Activated T-helper 17 cell treated with anti-CD3 and anti-CD28 coated beads, Interleukin-2, amount 50 U/mL, for 72 hours (primary cell): ENCODE results near the gene MAN1A2. TPM values are rescaled to one million over a fixed set of nuclear protein-coding genes. Genes with fewer than 3 reads are reported as not detected.
"Not testable (repeated sequence)": the region's sequence is repeated elsewhere in the genome, so short reads cannot be mapped to it uniquely, and the experiment has no call there.

ENCODE experiments used
- ATAC-seq: fragments of 150-1000 bp; cut with Tn5 transposase; replicated peaks from 2 replicates; pipeline ENCODE4 v1.10.0; 2021; ENCODE audit warnings: mild to moderate bottlenecking, moderate library complexity
- H3K27ac Mint-ChIP-seq: one replicate; pipeline ENCODE4 v1.8.0; 2022; ENCODE audit warnings: mixed read lengths
- H3K27me3 Mint-ChIP-seq: one replicate; pipeline ENCODE4 v1.8.0; 2022; ENCODE audit warnings: mixed read lengths
- H3K36me3 Mint-ChIP-seq: one replicate; pipeline ENCODE4 v1.8.0; 2022; ENCODE audit warnings: low read depth, mild to moderate bottlenecking, mixed read lengths
- H3K4me1 Mint-ChIP-seq: one replicate; pipeline ENCODE4 v1.8.0; 2022; ENCODE audit warnings: mixed read lengths
- H3K4me3 Mint-ChIP-seq: one replicate; pipeline ENCODE4 v1.8.0; 2022; ENCODE audit warnings: mild to moderate bottlenecking, mixed read lengths
- H3K9me3 Mint-ChIP-seq: one replicate; pipeline ENCODE4 v1.8.0; 2022; ENCODE audit warnings: mixed read lengths
- total RNA-seq, 2 donors: library from RNA; stranded (reverse); gene quantifications; one replicate each; pipeline ENCODE4 v1.2.3, GENCODE V29; 2022

MAN1A2 gene
- total RNA-seq, 2 donors from 2014 or later, result 26.1 to 26.5 TPM

DNA sequence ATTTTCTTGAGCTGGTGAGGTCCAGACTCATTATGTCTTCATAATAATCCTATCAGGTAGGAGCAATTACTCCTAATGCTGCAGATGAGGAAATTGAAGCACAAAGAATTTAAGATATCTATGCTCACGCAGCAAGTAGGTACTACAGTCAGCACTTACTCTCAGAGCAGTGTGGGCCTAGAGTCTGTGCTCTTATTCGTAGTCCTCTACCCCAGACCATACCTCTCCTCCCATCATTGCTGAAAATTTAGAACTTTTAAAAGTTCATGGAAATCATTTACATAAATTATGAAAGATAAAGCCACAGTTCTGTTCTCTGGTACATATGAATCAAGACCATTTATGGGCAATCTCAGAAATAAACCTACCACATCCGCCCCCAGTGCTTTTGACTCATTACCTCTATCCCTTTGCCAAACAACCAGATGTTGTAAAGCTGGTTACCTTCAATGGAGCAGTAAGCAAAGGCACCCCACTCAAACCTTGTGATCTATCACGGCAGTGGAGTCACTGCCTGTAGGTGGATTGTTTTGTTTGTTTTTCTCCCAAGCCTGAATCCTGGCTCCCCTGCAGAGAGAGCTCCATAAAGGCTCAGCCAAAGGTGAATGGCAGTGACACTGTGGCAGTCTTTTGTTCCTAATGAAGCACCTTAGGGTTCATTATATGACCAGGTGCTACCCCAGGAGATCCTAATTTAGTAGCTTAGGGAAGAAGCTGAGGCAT is 20.9 kb upstream of the MAN1A2 start:
- peak; percentile 97 for ATAC-seq
- Mint-ChIP-seq H3K27ac (peak overlapping the region; percentile 48), H3K4me3 (peak overlapping the region; percentile 29), H3K9me3 (no peaks in the 10 kb centered on the region), H3K4me1 (peaks cover 12% of the 10 kb centered on the region), H3K36me3 (no peaks in the 10 kb centered on the region), H3K27me3 (no peaks in the 10 kb centered on the region)

DNA sequence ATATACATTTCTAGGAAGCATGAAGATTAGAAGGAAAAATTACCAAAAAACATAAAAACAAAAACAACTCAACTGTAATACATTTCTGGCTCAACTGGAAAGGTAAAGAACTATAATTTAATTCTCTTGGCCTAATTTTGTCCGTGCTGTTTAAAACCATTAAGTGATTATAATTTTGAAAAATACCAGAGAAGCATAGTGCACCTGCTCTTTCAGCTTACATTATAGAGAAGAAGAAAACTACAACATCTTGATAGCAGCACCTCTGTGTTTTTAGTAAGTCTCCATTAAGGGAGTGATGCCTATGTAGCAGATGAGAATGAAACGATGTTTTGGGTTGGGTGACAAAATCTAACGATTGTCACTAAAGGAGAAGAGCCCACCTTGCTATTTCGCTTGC is 19.3 kb upstream of the MAN1A2 start:
- Mint-ChIP-seq H3K27me3 (no peaks in the 10 kb centered on the region), H3K9me3 (no peaks in the 10 kb centered on the region), H3K36me3 (no peaks in the 10 kb centered on the region), H3K27ac (no peak overlapping the region), H3K4me3 (no peak overlapping the region), H3K4me1 (peaks cover 12% of the 10 kb centered on the region)
- ATAC-seq, result no peak

DNA sequence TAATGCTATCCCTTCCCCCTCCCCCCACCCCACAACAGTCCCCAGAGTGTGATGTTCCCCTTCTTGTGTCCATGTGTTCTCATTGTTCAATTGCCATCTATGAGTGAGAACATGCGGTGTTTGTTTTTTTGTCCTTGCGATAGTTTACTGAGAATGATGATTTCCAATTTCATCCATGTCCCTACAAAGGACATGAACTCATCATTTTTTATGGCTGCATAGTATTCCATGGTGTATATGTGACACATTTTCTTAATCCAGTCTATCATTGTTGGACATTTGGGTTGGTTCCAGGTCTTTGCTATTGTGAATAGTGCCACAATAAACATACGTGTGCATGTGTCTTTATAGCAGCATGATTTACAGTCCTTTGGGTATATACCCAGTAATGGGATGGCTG is 14.6 kb upstream of the MAN1A2 start:
- H3K36me3 Mint-ChIP-seq, ATAC-seq, H3K4me1 Mint-ChIP-seq, H3K27me3 Mint-ChIP-seq, H3K4me3 Mint-ChIP-seq, H3K27ac Mint-ChIP-seq, H3K9me3 Mint-ChIP-seq: not testable (repeated sequence)

DNA sequence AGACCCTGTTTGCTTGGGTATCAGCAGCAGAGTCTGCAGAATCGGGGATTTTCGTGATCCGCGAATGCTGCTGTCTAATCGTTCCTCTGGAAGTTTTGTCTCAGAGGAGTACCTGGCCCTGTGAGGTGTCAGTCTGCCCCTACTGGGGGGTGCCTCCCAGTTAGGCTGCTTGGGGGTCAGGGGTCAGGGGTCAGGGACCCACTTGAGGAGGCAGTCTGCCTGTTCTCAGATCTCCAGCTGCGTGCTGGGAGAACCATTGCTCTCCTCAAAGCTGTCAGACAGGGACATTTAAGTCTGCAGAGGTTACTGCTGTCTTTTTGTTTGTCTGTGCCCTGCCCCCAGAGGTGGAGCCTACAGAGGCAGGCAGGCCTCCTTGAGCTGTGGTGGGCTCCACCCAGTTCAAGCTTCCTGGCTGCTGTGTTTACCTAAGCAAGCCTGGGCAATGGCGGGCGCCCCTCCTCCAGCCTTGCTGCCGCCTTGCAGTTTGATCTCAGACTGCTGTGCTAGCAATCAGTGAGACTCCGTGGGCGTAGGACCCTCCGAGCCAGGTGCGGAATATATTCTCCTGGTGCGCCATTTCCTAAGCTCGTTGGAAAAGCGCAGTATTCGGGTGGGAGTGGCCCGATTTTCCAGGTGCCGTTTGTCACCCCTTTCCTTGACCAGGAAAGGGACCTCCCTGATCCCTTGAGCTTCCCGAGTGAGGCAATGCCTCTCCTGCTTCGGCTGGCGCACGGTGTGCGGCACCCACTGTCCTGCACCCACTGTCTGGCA is 9.2 kb upstream of the MAN1A2 start:
- ATAC-seq, H3K27ac Mint-ChIP-seq, H3K9me3 Mint-ChIP-seq, H3K27me3 Mint-ChIP-seq, H3K36me3 Mint-ChIP-seq: not testable (repeated sequence)
- Mint-ChIP-seq H3K4me1 (peaks cover 22% of the 10 kb centered on the region), H3K4me3 (peak overlapping the region; percentile 38)

DNA sequence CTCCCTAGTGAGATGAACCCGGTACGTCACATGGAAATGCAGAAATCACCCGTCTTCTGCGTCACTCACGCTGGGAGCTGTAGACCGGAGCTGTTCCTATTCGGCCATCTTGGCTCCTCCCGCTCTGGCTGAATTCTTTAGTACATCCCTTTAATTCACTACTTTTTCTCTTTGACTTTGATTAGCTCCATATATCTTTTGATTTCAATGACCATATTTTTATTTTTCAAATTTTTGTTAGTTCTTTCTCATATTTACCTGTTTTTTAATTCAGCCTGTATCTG is 8.7 kb upstream of the MAN1A2 start:
- Mint-ChIP-seq H3K4me1 (peaks cover 25% of the 10 kb centered on the region), H3K4me3 (peak overlapping the region; percentile 38)
- H3K9me3 Mint-ChIP-seq, H3K36me3 Mint-ChIP-seq, ATAC-seq, H3K27ac Mint-ChIP-seq, H3K27me3 Mint-ChIP-seq: not testable (repeated sequence)

DNA sequence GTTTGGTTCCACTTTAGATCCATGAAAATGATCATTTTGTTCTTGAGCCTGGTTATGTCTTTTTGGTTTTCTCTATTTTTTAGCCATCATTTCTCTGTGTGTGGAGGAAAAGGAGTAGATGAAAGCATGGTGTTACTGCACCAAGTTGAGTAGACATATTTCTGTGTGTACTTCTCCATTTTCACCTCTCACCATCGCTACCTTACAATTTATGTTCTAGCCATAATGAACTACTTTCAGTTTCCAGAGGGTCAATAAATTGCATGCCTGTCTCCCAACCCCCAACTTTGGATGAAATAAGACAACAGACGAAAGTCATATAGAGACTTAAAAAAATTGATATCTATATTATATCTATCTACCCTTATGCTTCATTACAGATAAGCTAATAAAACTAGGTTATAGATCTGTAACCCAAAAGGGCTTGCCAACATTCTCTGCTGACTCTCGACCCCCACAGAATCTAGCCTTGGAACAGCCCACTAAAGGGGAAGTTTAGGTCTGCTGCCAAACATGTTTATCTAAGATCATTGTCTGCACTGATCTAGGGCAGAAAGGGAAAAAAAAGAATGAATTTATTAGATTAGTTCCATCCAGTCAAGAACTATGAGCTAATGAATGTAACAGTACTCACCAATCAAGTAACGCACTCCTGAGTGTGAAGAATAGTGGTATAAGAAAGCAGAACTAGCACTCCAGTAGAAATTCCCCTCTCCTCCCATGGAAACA is 7.5 kb upstream of the MAN1A2 start:
- no peak for ATAC-seq
- H3K36me3 Mint-ChIP-seq, result no peaks in the 10 kb centered on the region
- no peak overlapping the region for H3K27ac Mint-ChIP-seq
- H3K4me3 Mint-ChIP-seq, result peak overlapping the region; percentile 38
- H3K4me1 Mint-ChIP-seq, result peaks cover 32% of the 10 kb centered on the region
- no peaks in the 10 kb centered on the region for H3K9me3 Mint-ChIP-seq
- H3K27me3 Mint-ChIP-seq, result no peaks in the 10 kb centered on the region

DNA sequence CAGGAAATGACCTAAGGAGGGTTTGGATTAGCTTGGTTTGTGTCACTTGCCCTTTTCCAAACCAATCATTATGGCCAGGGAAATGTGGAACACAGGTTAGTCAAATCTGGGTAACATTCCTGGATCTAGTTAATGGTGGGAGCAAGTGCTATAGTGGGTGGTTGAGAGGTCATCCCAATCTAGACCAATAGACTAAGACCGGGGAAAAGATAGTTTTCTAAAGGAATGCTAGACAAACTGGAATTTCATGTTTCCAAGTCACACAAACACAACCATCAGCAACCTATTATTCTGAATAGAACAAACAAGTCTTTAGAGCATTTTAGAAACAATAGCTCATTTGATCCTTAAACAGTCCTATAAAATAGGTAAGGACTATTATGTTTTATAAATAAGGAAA is 4.3 kb upstream of the MAN1A2 start:
- peak overlapping the region; percentile 56 for H3K27ac Mint-ChIP-seq
- H3K36me3 Mint-ChIP-seq, result peaks cover 12% of the 10 kb centered on the region
- H3K27me3 Mint-ChIP-seq, result no peaks in the 10 kb centered on the region
- peaks cover 43% of the 10 kb centered on the region for H3K4me1 Mint-ChIP-seq
- ATAC-seq, result no peak
- peak overlapping the region; percentile 68 for H3K4me3 Mint-ChIP-seq
- no peaks in the 10 kb centered on the region for H3K9me3 Mint-ChIP-seq

DNA sequence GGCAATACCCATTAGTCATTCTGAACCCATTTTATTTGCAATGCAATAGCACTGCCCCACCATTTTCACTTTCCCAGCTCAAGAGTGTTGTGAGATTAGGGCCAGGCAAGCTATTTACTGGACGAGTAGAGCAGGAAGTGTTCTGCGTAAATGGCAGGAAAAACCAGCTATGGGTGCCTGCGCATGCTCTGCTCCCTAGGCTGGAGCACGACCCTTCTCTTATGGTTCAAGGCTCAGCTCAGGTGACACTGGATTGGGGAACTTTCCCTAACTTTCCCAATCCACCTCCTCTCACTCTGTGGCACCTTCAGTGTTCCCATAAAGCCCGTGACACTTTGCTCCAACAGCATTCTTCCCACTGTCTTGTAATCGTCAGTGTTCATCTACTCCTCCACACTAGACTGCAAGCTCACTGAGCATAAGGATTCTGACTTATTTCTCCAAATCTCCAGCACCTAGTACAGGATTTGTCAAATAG is 3.6 kb upstream of the MAN1A2 start:
- peak; percentile 25 for ATAC-seq
- Mint-ChIP-seq H3K27ac (peak overlapping the region; percentile 56), H3K27me3 (no peaks in the 10 kb centered on the region), H3K9me3 (no peaks in the 10 kb centered on the region), H3K4me3 (peak overlapping the region; percentile 68), H3K36me3 (peaks cover 12% of the 10 kb centered on the region), H3K4me1 (peaks cover 41% of the 10 kb centered on the region)

DNA sequence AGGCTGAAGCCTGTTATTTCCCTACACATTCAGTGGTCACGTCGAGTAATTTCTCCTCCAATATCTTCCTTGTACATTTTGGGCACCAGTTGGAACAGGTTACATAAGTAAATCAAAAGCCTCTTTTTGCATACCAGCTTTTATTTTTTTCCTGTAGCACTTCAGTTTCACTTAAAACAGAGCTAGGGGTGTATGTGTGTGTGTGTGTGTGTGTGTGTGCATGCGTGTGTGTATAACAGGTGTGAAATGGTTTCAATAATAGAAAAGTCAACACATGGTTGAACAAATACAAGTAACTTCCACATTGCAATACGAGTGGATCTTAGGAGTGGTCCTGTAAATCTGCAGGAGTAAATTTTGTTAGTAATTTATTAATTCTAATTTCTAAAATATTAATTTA is 3.0 kb upstream of the MAN1A2 start:
- H3K4me1 Mint-ChIP-seq, result peaks cover 42% of the 10 kb centered on the region
- H3K4me3 Mint-ChIP-seq, result peak overlapping the region; percentile 68
- H3K27ac Mint-ChIP-seq, result peak overlapping the region; percentile 56
- ATAC-seq, result no peak
- H3K27me3 Mint-ChIP-seq, result no peaks in the 10 kb centered on the region
- peaks cover 12% of the 10 kb centered on the region for H3K36me3 Mint-ChIP-seq
- no peaks in the 10 kb centered on the region for H3K9me3 Mint-ChIP-seq

DNA sequence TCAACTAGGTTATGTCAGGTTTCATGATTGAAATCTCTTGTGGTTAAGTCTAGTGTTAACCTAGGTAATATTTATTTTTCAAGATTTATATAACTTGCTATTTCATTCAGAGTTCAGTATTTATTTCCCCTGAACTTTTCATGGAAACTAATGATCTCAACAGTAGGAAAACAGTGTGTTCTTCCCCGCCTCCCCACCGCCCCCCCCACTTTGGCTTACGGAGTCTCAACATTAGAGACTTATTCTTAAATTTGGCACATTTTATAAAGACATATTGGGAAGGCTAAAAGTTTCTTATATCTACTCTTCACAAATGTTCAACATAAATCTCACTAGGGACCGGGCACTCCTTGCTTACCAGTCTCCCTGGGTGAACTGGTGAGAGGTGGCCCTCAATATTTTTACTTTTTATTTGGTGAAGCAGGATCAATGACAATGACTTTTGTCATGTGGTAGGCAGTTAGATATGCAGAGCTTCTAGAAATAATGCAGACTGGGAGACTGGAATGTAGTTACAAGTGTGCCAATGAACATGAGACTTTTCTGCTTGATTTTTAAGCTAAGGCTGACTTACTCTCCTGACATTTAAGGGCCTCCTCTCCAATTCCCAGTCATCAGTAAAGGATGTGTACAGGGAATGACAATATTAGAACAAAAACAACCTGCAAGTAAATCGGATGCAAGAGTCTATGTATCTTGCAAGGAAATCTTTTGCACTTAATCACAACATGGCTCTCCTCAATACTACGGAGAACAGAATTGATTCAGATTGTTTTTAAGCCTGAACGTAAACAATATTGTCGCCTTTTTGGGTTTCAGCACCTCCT is 1.7 kb upstream of the MAN1A2 start:
- Mint-ChIP-seq H3K27ac (peak overlapping the region; percentile 93), H3K4me1 (peaks cover 35% of the 10 kb centered on the region), H3K9me3 (no peaks in the 10 kb centered on the region), H3K27me3 (no peaks in the 10 kb centered on the region), H3K36me3 (peaks cover 12% of the 10 kb centered on the region), H3K4me3 (peak overlapping the region; percentile 92)
- ATAC-seq, result no peak

DNA sequence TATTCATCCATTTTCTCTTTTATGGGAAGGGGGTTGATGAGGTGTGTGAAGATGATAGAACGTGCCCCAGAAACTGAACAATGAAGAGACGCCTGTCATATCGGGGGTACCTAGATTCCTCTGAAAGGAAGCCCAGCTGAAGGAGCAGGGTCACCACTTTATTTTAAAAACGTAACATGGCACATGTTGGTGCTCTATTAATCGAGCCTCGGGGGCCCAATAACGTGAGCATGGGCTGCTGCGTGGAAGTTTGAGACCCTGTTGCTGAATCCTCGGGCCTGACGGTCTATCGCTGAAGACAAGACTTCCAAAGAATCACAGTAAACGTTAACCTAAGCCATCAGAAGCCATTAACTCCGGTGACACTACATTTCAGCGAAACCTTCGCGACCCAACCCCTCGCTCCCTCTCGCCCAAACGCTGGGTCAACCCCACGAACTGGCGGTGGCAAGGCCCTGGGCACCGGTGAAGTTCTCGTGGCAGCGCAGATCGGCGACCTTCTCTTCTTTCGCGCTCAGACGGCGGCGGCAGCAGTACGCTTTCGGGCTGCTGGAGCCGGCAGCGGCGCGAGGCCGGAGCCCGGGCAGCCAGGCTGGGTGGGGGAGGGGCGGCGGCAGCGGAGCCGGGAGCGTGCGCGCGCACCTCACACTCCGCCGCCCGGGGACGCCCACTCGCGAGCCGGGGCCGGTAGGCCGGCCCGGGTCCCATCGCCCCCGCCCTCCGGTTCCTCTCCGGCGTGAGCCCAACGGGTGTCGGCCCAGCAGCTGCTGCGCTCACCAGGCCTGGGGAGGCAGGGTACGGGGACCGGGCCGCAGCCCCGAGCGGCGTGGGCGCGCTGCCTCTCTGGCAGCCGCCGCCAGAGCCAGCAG is 838 bp upstream of the MAN1A2 start:
- H3K27me3 Mint-ChIP-seq, result no peaks in the 10 kb centered on the region

DNA sequence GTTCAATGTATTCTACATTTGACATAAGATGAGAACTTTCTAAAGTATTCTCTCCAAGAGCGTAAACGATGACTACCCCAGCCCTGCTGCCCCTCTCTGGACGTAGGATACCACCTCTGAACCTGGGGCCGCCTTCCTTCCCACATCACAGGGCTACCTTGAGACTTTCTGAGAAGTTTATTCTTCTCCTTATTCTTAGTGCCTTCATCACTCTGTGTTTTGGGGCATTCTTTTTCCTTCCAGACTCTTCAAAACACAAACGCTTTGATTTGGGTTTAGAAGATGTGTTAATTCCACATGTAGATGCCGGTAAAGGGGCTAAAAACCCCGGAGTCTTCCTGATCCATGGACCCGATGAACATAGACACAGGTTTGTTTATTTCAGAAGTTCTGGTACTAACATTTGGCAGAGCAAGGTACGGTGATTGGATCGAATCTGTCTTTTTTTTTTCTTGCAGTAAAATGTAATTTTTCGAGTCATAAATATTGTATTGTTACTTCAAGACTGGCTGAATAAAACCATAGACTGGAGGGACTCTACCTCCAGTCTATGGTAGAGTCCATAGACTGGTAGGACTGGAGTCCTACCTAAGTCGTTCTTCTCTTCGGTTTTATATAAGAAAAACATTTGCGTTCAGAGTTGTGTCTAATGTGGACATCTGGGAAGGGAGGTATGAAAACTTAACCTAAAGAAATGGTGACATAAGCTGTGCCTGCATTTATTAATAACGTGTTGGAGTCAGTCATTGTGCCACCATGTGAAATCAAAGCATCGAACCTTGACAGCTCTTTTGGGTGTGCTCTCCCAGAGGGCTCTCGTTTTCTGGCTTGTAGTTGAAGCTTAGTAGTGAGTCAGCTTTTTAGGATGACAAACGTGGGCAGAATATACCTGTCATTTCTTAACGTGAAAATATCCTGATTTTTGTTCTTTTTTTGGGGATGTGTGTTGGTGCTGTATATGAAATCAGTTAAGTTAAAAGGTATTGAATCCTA is 1.2 kb downstream of the MAN1A2 start:
- peaks cover 12% of the 10 kb centered on the region for H3K36me3 Mint-ChIP-seq
- no peaks in the 10 kb centered on the region for H3K27me3 Mint-ChIP-seq
- peaks cover 44% of the 10 kb centered on the region for H3K4me1 Mint-ChIP-seq
- peak overlapping the region; percentile 98 for H3K4me3 Mint-ChIP-seq
- peak overlapping the region; percentile 94 for H3K27ac Mint-ChIP-seq
- ATAC-seq, result peak; percentile 49
- H3K9me3 Mint-ChIP-seq, result no peaks in the 10 kb centered on the region

More for the DNA sequence above, 838 bp upstream of the MAN1A2 start:
- ATAC-seq, result peak; percentile 46
- H3K36me3 Mint-ChIP-seq, result peaks cover 12% of the 10 kb centered on the region
- no peaks in the 10 kb centered on the region for H3K9me3 Mint-ChIP-seq
- H3K4me1 Mint-ChIP-seq, result peaks cover 39% of the 10 kb centered on the region
- peak overlapping the region; percentile 93 for H3K27ac Mint-ChIP-seq
- H3K4me3 Mint-ChIP-seq, result peak overlapping the region; percentile 92
